DMS53 treated with DMSO at 0.1 percent for 48 hours (cell line): ENCODE data around the gene TMEM39B.
A peak's percentile ranks its signal among the peaks of the same experiment; 100 is the strongest.
"Not testable (repeated sequence)": the region's sequence is repeated elsewhere in the genome, so short reads cannot be mapped to it uniquely, and the experiment has no call there.

ENCODE experiments used
- DNase-seq: peaks from one replicate; lab custom pipeline; 2025; ENCODE audit not compliant: unreplicated experiment; lab: John Stamatoyannopoulos, UW

Gene TMEM39B

DNA sequence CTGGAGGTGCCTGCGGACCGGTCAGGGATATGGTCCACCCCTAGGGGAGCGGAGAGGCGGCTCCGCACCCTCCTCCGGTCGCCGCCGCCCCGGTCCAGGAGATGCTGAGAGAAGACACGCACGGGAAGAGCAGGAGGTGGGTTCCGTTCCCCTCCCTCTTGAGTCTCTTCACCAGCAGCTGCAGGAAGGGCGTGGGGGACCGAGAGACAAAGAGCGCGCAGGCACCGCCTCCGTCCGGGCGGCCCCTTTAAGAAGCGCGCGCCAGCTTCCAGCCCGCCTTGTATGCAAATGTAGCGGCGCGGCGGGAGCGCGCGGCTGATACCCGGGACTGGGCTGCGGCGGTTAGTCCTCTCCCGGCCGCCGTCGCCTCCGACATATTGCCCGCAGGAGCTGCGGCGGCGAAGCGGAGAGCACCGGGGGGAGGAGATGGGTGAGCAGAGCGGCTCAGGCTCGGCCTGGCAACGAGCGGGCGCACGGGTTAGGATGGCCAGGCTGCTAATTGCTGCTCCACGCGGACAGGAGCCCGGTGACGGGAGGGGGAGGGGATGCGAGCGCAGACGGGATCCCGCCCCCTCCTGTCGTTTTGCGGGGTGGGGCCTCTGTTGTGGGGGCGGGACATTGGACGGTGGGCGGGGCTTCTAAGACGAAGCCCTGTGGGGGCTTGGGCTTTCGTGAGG, at the start of gene TMEM39B:
TSS of gene TMEM39B (plus strand) at position 318 of the 677 bp plus-strand sequence. CDS start at position 427, 109 bp downstream.
- peak; percentile 96 for DNase-seq

DNA sequence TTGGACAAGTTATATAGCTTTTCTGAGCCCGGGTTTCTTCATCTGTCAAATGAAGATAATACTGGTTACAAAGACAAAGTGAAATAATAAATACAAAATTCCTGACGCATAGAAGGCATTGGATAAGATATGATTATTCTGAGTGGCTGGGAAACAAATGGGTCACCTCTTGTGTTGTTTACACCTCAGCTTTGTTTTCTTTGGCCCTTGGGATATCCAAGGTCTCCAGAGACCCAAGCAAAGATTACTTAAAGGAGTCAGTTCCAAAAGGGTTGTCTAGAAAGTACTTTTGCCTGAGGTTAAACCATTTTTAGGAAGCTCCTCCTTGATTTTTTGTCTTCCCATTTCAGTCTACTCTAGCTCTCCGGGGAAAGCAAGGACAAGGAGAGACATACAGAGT, 49.4 kb upstream of the TMEM39B start:
- DNase-seq = no peak

DNA sequence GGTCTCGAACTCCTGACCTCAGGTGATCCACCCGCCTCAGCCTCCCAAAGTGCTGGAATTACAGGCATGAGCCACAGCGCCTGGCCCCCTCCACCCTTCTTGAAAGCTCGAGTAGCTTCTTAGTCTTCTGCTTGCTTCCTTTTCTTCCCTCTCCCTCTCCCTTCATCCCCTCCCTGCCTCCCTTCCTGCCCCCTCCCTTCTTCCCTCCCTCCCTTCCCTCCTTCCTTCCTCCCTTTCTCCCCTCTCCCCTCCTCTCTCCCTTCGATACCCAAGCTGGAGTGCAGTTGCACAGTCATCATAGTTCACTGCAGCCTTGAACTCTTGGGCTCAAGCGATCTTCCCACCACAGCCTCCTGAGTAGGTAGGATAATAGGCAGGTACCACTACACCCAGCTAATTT, 47.2 kb upstream of the TMEM39B start:
- DNase-seq = no peak

DNA sequence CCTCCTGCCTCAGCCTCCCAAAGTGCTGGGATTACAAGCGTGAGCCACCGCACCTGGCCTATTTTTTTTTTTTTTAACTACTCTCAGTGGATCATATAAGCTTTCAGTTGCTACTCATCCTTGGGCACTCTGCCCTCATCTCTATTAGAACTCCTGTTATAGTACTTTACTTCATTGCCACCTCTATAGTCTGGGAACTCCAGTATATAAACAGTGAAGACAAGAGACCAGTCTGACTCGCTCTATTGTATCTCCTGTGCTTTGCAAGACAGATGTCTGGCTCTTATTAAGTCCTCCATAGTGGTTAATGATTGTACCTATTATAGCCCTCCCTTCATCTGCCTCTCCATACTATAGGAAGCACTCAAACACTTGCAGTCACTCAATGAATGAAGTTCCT, 44.0 kb upstream of the TMEM39B start:
- DNase-seq = no peak

DNA sequence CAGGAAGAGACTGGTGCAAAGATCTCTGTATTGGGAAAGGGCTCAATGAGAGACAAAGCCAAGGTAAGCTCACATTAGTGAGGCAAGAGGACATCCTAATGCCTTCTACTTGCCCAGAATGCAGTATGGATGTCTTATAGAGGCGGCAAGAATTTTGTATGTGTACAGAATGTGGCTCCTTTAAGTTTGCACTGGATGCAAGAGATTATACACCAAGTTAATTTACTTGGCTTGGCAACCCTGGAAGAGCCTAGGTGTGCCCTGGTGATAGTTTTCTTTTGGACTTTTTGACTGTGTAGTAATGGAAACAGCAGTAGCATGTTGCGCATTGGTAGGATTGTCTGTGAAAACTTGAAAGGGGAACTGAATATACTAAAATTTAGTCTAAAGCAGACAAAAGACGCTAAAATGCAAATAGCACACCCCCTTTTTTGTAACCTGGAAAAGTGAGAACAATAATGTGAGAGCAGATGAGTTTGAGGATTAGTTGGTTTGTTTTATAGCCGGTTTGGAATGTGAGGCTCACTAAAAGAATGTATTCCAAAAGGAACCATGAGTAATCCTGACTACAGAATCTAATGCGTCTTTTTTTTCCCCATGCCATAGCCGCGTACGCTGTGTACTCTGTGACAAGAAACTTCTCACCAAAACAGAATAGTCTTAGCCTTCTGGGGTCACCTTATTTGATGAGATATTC, 41.0 kb upstream of the TMEM39B start:
- DNase-seq = no peak

DNA sequence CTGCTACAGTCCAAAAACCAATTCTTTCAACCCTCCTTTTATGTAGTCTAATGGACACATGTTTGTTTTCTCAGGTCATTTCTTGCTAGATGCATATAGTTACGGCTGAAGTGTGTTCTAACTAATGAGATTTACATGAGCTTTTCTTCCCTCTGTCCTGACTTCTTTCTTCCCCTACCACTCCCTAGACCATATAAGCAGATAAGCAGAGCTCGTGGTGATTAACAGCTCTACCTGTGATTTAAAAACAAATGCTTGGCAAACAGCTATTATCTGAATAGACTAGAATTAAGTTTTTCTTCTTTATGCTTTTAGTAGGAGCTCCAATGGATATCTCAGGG, 40.5 kb upstream of the TMEM39B start:
- no peak for DNase-seq

DNA sequence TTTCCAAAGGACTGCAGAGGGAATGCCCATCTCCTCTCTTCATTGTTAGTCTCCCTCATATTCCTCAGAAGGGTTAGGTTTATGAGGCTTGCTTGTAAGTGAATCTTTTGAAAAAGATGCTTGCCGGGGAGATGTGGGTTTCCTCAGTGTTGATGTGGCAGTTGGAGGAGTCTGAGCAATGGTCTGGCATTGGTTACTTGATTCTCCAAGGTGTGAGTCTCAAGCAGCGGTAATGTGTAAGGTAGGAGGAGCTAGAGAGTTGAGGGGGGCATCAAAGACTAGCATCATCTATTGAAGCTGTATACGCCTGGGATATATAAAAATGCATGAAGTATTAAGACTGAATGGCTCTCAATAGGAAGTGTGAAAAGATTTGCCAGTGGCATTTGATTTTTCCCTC, 37.6 kb upstream of the TMEM39B start:
- DNase-seq = no peak

DNA sequence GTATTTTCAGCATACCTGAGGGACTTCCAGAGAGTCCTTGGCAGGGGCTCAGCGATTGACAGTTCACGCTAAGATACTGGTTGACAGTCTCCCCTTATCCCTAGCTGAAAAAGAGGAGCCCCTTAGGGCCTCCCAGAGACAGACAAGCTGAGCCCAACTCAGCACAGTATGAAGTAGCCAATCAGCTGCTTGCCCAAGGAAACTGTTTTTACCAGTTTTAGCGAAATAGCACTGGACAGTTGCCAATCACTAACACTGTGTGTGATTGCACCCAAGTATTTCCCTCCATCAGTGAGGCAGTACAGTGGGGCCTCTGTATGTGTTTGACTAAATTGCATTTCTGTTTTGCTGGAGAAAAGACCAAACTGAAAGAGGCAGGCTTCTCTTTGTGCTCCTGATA, 32.0 kb upstream of the TMEM39B start:
- no peak for DNase-seq

DNA sequence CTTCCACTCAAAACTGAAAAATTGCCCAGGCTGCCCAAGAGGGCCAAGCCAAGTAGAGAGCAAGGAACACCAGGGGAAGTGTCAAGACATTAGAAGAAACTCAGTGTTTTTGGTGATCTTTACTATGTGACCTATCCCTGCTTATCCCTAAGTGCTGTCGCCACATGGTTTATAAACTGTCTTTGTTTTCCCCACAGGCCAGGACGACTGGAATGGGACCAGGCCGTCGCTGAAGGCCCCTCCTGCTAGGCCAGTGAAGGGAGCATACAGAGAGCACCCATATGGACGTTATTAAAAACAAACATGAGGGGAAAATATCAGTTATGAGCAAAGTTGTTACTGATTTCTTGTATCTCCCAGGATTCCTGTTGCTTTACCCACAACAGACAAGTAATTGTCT, 30.4 kb upstream of the TMEM39B start:
- no peak for DNase-seq

DNA sequence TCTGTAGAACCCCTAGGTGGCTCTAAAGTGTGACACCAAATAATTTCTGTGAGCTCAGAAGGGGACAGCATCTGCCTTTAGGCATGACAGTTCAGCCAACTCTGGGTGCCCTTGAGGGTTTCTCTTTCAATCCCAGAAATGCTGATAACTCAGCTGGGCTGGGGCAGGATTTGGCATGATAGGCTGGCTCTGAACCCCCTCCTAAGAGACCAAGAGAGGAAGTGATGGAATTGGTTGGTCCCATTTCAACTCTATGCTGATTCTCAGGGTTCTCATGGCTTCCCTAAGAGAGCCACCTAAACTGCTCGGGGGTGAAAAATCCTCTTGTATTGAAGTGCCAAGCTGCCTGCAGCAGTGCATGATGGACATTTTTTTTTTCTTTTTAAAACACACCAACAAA, 28.5 kb upstream of the TMEM39B start:
- DNase-seq = no peak

DNA sequence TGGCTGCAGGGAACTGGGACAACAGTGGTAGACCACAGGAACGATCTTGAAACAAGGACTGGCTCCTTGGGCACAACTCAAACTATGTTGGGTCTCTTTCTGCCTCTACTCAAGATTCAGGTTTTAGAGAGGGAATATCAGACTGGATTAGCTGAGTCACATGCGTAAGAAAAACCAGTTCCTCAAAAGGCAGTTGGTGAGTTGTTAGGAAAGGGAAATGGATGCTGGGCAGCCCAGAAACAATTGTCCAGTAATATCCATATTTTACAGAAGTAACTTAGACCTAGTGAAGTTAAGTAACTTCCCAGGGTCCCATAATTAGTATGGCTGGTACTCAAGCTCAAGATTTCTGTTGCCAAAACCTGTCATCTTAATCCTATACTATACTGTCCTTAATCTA, 27.0 kb upstream of the TMEM39B start:
- DNase-seq = no peak

DNA sequence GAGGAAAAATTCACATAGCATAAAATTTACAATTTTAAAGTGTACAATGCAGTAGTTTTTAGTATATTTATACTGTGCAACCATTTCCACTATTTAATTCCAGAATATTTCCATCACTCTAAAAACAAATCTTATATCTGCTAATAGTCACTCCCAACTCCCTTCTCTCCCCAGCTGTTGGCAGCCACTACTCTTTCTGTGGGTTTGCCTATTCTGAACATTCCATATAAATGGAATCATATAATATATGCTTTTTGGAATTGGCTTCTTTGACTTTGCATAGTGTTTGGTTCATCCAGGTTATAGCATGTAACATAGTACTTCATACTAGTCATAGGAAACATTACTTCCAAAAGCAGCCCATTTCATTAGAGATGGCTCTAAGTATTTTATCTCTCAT, 25.0 kb upstream of the TMEM39B start:
- no peak for DNase-seq

DNA sequence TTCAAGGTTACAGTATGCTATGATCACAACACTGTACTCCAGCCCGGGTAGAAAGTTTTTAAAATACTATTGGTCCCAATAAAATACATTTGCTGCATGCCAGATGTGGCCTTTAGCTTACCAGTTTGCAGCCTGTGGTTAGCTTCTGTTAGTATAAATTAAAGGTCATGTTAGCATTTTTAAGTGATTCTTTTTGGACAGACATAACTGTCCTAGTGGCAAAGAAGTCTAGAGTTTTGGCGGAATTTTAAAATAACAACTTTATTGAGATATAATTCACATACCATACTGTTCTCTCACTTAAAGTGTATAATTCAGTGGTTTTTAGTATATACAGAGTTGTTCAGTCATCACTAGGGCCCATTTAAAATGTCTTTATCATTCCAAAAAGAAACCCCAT, 24.3 kb upstream of the TMEM39B start:
- no peak for DNase-seq

DNA sequence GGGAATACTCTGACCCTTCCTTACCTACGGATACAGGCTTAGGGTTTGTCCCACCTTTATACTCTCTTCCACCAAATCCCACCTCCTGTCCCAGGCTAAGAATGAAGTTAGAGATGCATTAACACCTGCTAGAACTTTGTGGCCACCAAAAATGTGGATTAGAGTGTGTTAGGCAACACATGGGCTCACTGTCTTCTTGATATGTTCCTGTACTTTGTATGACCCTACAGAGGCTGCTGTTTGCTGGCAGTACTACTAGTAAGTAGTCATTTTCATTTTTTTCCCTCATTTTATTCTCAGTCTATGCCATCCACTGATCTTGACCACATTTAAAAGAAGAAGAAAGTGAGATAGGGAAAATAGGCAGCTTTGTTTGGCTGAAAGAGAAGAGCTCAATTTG, 21.0 kb upstream of the TMEM39B start:
- DNase-seq = no peak

DNA sequence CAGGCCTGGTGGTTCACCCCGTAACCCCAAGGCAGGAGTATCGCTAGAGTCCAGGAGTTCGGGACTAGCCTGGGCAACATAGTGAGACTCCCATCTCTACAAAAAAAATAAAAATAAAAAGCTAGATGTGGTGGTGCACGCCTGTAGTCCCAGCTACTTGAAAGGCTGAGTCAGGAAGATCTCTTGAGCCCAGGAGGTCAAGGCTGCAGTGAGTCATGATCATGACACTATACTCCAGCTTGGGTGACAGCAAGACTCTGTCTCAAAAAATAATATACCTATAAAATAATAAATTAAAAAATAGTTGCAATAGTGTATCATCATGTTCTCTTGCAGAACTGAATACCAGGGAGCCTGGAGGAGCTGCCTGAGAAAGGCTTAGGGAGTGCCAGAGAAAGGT, 19.9 kb upstream of the TMEM39B start:
- DNase-seq = no peak

DNA sequence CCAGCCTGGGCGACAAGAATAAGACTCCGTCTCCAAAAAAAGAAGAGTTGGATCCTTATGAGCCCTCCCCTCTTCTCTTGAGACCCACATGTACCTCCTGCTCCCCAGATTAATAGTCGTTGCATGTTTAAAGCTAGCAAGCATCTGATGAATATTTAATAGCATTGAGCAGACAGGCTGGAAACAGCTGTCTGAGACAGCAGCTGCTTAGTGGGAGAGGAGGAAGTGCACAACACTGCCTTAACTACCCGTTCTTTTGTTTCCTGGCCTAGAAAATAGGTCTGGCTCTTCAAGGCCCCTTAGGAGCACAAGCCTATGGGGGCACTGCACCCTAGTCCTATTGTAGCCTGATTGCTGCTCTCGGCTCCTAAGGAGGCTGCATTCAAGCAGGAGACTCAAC, 17.3 kb upstream of the TMEM39B start:
- DNase-seq = no peak

DNA sequence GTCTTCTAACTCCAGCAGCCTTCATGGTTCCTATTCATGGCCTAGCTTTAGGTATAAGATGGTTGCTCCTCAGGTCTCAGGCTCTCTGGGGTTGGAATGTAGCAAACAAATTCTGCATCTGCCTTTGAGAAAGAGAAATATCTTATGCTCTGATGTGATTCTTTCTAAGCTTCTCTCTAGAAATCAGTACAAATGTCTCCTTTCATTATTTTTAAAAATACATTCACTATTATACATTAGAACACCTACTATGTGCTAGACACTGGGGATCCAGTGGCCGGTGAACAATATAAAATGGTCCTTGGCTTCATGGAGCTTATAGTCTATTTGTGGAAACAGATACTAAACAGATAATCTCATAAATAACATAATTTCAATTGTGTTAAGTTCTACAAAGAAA, 16.1 kb upstream of the TMEM39B start:
- no peak for DNase-seq

DNA sequence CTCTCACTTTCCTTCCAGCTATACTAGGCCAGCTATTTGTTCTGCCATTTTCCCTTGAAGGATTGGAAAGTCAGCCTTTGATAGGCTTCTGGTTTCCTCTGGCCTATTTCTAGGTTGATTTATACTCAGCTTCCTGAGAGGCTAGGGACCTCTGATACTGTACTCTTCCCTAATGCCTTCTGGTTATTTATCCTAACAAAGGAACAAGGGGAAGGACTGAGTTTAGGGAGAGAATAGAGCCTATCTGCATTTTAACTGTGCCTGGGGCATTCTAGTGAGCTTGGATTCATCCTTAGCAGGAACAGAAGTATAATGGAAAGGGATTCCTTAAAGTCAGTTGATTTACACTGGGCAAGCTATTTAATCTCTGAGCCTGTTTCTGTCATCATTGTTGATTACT, 11.8 kb upstream of the TMEM39B start:
- DNase-seq = no peak

DNA sequence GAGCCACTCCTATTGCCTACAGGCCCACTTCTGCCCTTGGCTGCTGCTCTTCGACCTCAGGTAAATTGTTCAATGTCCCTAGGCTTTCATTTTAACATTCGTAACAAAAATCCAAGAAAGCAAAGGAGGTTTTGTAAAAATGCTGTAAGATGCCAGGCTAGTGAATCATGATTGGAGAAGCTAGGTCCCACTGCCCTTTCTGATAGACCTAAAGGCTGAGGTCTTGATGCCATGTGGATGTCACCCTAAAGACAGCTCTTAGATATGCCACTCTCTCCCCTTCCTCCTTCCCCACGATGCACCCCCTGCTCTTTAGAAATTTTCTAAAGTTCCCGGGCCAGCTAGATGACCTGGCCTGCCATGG, 9.9 kb upstream of the TMEM39B start:
- no peak for DNase-seq

DNA sequence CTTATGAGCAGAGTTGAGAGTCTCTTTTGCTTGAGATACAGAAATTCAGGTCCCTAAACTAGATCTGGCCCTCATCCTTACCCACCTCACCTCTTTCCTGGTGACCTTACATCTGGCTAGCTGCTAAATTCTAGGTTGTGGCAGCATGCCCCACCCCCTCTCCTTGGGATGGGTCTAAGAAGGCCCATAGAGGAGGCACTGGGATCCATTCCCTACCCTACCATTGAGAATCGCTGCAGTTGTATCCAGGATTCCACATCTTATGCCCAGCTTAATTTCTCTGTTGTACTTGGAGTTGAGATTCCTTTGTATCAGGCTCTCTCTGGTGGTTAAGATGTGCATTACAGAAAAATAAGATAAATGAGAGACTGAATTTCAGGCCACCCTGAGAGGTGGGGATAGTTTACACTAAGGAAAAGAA, 9.5 kb upstream of the TMEM39B start:
- peak; percentile 21 for DNase-seq

DNA sequence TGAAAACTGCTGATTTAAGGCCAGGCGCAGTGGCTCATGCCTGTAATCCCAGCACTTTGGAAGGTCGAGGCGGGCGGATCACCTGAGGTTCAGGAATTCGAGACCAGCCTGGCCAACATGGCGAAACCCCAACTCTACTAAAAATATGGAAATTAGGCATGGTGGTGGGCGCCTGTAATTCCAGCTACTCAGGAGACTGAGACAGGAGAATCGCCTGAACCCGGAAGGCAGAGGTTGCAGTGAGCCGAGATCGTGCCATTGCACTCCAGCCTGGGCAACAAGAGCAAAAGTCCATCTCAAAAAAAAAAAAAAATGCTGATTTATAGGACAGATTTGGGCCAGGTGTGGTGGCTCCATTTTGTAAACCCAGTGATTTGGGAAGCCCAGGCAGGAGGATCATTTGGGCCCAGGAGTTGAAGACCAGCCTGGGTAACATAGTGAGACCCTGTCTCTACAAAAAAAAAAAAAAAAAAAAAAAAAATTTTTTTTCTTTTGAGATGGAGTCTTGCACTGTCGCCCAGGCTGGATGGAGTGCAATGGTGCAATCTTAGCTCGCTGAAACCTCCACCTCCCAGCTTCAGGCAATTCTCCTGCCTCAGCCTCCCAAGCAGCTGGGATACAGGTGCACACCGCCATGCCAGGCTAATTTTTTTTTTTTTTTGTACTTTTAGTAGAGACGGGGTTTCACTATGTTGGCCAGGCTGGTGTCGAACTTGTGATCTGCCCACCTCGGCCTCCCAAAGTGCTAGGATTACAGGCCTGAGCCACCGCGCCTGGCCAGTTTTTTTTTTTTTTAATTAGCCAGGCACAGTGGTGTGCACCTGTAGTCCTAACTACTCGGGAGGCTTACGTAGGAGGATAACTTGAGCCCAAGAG, 6.9 kb upstream of the TMEM39B start:
- not testable (repeated sequence) for DNase-seq

DNA sequence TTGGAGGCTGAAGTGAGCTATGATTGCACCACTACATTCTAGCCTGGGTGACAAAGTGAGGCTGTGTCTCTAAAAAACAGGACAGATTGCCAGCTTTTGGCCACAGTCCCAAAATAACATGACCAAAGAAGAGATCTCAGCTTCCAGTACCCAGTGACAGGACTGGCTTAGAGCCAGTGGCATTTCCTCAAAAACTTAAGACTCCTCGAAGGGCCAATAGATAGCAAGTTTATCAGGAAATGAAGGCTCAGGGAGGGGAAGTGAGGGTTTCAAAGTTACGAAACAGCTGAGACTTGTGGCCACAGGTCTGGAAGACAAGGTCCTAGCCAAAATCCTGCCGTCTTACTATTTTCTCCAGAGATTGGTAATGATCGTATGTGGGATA, 6.3 kb upstream of the TMEM39B start:
- no peak for DNase-seq
